RCC 7860 (cell line): ENCODE results near the gene RXRB.

Experiments
- DNase-seq: peaks from one replicate; pipeline ENCODE4 v3.0.0-alpha.2; 2015; ENCODE audit warnings: low spot score
- FAIRE-seq: peaks from 2 replicates; lab custom pipeline; 2012; peaks lifted over from hg19 to GRCh38; lab: Jason Lieb, UNC

RXRB gene

DNA sequence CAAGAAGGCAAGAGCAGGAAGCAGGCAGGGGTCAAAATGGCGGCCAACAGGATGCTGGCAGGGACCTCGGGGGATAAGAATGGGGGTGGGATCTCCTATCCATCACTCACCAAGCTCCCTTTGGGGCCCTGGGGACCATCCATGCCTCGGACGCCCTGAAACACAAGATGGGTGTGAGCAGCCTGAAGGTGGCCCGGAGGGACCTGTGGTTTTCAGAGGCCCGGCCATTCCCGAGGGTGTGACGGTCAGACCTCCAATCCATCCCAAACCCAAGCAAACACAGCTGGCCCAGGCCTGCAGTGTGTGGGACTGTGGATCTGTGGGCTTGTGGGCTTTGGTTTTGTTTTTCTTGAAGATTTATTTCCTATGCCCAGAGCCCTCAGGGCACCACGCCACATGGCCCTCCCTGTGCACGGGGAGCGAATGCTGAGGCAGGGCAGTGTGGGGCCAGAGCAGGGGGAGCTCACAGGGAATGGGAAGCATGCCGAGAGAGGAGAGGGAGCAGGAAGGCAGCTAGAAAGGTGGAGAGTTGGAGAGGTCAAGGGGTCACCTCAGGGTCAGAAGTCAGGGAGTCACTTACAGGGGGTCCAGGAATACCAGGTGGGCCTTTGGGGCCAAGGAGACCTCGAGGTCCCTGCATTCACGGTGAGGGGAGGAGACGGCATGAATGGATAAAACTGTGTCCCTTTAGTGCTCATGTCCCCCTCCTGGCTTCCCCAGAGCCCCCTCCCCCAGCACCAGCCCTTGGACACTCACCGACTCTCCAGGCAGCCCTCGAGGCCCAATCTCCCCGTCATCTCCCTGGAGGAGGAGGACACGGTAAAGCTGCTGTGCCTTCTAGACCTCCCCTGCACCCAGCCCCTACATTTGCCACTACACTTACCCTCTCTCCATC is 22.7 kb downstream of the RXRB start:
- DNase-seq (no peak), FAIRE-seq (no peak)

DNA sequence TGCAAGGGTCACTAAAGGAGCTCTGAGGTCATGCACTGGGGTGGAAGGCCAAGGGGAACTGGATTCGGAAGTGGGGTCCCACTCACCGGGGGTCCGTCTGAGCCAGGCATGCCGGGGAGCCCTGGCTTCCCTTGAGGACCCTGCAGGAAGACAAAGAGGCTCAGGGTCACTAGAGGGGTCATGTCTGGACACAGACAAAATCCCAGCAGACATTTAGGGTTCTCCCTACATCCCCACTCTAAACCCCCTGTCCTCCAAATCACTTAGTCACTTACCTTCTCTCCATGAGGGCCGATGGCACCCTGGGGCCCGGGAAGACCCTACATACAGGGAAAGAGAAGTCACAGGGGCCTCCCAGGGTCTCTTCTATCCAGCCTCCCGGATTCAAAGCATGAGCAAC is 23.6 kb downstream of the RXRB start:
- DNase-seq, result no peak
- no peak for FAIRE-seq

- DNase-seq (no peak), FAIRE-seq (no peak)
Measured at GRCh38 chr6:33175436-33176069, 24.9 kb downstream of the RXRB start.

GRCh38 chr6:33174784-33175183 is 25.7 kb downstream of the RXRB start:
- DNase-seq, result no peak
- no peak for FAIRE-seq

GRCh38 chr6:33173535-33174180 is 26.8 kb downstream of the RXRB start:
- FAIRE-seq (no peak), DNase-seq (no peak)

DNA sequence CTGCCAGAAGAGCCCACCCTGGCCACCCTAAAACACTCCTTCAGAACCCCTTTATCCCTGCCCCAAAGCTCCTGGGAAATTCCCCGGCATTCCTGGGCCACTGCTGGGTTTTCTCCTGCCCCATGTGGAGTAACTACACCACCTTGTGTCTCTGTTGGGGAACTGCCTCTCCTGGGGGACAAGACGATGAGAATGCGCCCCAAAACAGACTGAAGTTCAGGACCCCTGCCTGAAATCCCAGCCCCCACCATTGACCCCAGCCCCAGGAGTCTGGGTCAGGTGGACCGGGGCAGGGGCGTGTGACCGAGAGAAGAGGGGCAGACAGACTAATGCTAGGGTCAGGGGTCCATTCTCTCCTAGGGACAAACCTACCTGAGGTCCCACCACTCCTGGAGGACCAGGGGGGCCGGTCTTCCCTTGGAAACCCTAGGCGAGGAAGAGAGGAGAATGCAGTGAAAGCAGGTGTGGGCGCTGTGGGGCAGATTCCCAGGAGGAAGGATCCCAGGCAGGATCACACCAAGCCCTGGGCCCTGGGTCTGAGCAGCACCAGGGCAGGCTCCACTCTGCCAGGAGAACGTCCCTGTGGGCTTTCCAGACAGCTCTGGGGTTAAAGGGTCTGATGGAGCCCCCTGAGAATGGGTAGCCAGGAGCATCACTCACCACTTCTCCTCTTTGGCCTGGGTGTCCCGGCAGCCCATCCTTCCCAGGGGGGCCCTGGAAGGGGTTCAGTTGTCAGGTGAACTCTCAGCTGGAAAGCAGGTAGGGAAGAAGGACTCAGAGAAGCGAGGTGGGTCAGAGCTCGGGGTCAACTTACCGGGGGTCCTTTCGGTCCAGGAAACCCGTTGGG is 27.6 kb downstream of the RXRB start:
- DNase-seq (no peak), FAIRE-seq (no peak)

DNA sequence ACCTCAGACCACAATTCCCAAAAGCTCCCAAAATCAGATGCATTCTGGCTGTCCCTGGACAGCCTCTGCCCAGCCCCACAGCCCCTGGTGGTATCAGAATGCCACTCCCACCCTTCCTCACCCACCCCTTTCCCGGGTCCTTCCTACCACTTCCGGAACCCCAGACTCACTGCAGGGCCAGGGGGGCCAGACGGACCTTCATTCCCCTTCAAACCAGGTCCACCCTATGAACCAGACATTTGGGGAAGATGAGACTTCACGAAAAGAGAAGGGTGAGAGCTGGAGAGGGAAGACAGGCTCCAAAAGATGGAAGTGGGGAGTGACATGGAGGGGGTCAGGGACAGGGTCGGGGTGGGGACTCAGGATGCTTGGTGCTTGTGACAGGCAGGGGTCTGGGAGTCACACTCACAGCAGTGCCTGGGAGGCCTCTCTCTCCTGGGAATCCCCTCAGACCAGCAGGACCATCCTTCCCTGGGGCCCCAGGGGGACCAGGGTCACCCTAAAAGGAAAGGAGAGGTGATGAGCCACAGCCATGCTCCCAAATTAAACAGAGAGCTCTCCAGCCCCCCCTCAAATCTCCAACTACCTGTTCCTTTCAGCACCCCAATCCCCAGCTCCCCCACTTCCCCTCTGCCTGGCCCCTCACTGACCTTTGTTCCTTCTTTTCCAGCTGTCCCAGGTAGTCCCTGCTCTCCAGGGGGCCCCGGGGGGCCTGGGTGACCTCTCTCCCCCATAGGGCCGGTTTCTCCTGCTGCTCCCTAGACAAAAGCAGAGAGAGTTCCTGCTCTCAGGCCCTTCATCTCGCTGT is 28.4 kb downstream of the RXRB start:
- no peak for FAIRE-seq
- no peak for DNase-seq

- FAIRE-seq (no peak), DNase-seq (no peak)
Measured at GRCh38 chr6:33171016-33171879, 29.2 kb downstream of the RXRB start.

DNA sequence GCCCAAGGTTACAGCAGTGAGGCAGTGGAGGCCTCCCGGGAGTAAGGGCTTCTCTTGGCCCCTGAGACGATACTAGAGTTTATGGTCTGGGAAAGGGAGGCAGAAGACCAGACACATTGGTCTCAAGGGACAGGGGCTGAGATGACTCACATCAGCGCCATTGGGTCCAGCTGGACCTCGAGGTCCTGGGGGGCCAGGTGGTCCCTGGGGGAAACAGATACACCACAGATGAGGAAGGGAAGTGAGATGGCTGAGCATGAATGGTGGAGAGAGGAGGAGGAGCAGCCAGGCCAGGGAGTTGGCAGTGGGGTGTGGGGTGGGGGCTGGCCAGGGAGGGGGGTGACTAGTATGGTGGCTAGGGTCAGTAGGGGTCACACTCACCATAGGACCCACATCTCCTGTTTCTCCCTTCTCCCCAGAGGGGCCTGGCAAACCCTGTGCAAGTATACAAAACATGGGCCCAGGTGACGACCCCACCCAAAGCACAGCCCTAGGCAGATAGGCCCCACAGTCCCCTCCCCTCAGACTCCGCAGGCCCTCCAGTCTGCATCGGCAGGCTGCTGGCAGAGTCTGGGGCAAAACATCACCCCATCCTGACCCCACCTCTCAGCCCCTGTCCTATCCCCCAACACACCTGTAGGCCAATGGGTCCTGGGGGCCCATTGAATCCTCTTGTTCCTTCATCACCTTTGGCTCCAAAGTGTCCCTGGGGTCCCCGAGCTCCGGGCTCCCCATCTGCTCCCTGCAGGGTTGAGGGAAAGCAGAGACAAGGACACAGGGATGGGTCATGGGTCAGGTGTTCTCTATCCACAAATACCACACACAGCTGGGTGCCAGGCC is 30.1 kb downstream of the RXRB start:
- DNase-seq (no peak), FAIRE-seq (no peak)

DNA sequence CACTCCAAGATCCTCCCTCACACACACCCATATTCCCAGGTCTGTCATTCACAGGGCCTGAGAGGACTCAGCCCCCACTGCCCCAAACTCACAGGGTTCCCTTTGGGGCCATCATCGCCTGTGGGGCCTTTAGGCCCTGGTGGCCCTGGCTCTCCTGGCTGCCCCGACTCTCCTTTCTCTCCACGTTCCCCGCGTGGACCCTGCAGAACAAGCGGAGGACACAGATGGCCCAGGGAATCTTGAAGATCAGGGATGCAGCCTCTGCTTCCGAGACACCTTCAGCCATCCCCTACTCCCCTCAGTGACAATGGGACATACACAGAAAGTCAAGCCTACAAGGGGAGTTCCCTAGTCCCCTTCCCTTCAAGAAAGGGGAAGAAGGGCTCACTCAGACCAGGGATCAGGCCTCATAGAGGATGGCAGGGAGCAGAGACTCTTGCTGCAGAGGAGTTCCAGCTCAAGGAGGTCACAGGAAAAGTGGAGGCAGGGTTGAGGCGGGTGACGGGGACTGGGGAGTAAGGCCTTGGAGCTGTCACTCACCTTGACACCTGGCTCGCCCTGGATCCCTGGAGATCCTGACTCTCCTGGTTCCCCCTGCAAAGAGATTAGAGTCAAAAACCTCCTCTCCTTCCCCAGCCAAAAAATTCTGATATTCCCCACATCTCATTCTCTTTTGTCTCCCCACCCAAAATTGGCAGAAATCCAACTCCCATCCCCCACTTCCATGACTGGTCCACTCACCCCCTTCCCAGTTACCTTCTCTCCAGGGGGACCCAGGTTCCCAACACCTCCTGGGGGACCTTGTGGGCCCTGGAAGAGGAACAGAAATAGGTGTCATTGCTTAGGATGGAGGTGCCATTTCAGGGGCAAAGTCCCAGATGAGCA is 30.9 kb downstream of the RXRB start:
- DNase-seq (no peak), FAIRE-seq (no peak)

GRCh38 chr6:33168639-33169038 is 31.8 kb downstream of the RXRB start:
- DNase-seq, result no peak
- FAIRE-seq, result no peak

- DNase-seq (no peak), FAIRE-seq (no peak)
Measured at GRCh38 chr6:33168284-33168601, 32.2 kb downstream of the RXRB start.

DNA sequence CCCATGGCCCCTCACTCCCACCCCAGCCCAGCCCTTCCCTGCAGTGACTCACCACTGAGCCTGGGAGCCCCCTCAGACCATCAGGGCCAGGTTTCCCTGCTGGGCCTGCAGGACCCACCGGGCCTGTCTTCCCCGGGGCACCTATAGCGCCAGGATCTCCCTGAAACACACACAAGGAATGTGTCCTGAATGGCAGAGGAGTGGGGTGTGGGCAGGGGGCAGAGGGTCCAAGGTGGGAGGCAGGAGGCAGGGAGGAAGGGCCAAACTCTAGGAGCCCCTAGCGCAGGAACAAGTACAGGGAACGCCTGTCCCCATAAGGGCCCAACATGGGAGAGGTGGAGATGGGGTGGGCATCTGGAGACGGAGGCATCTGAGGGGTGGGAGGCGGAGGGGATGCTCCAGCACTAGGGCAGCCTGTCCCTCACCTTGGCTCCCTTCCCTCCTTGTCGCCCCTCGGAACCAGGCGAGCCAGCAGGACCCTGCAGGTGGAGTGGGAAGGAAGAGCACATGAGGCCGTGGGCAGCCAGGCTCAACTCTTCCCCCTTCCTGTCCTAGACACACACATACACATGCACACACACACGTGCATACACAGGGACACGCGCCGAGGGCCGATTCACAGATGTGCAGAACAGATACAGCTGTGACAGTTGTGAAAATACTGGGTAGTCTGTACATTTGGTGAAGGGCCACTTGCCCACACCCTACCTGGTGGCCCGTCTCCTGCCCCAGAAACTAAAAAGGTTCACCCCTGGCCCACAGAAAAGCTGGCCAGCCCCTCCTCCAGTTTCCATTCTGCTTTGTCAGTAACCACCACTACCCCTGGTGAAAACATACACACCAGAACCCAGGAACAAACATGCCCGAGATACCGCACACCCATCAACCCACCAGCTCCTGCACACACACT is 32.8 kb downstream of the RXRB start:
- DNase-seq, result no peak
- no peak for FAIRE-seq

- DNase-seq (no peak), FAIRE-seq (no peak)
Measured at GRCh38 chr6:33166811-33167210, 33.7 kb downstream of the RXRB start.

GRCh38 chr6:33166363-33166762 is 34.1 kb downstream of the RXRB start:
- DNase-seq (no peak), FAIRE-seq (no peak)

GRCh38 chr6:33165581-33166258 is 34.7 kb downstream of the RXRB start:
- FAIRE-seq, result no peak

More at GRCh38 chr6:33165581-33166258, 34.7 kb downstream of the RXRB start:
- DNase-seq, result no peak
